SK-N-MC (cell line): ENCODE results near the gene INSYN2B.

Source experiments
- EZH2 ChIP-seq: fragments of 200-600 bp; sonication (generic); IDR thresholded peaks from one replicate; pipeline ENCODE4 v1.6.1; 2017; ENCODE audit warnings: antibody characterized with exemption
- FOXP2 ChIP-seq: optimal IDR thresholded peaks from 2 replicates; pipeline ENCODE3; 2011; ENCODE audit warnings: mild to moderate bottlenecking, moderate library complexity; ENCODE audit not compliant: insufficient read depth; ENCODE audit errors: extremely low read length, control extremely low read depth

GRCh38 chr5:169897481-169897880 lies 82.8 kb downstream of the INSYN2B start:
- TF ChIP-seq EZH2 (no peak), FOXP2 (no peak)
